Neural cell (in vitro differentiated cells): ENCODE results near the gene TMEM184A. TPM values are rescaled to one million over a fixed set of nuclear protein-coding genes. Genes with fewer than 3 reads are reported as not detected.

Source experiments
- H2AFZ ChIP-seq: fragments of 200-600, 300-800 bp; sonication (generic), shearing (Covaris generic); 2 replicates; pipeline ENCODE4 v1.6.0; 2014; ENCODE audit warnings: low read depth, mild to moderate bottlenecking, antibody characterized with exemption, low read length, moderate library complexity
- H3F3A ChIP-seq: fragments of 200-600 bp; shearing (Covaris generic); 2 replicates; pipeline ENCODE4 v1.6.1; 2016; ENCODE audit warnings: mild to moderate bottlenecking, moderate library complexity, mixed read lengths, antibody characterized with exemption, low read length; ENCODE audit not compliant: insufficient read depth, poor library complexity, severe bottlenecking
- H3K27ac ChIP-seq: fragments of 200-600, 300-800 bp; sonication (generic), shearing (Covaris generic); 2 replicates; pipeline ENCODE4 v1.5.1; 2014; ENCODE audit warnings: mild to moderate bottlenecking, low read length, moderate library complexity
- H3K27me3 ChIP-seq: fragments of 300-800, 200-600 bp; sonication (generic), shearing (Covaris generic); 2 replicates; pipeline ENCODE4 v1.6.0; 2014; ENCODE audit warnings: mild to moderate bottlenecking, low read depth, low read length, moderate library complexity; ENCODE audit not compliant: insufficient read depth
- H3K36me3 ChIP-seq: fragments of 300-800, 200-600 bp; sonication (generic), shearing (Covaris generic); 2 replicates; pipeline ENCODE4 v1.5.1; 2014; ENCODE audit warnings: mild to moderate bottlenecking, antibody characterized with exemption, low read length, moderate library complexity; ENCODE audit not compliant: insufficient read depth
- H3K4me2 ChIP-seq: fragments of 300-800, 200-600 bp; sonication (generic), shearing (Covaris generic); 2 replicates; pipeline ENCODE4 v1.6.0; 2014; ENCODE audit warnings: mild to moderate bottlenecking, low read length
- H3K4me3 ChIP-seq: fragments of 300-800, 200-600 bp; sonication (generic), shearing (Covaris generic); 2 replicates; pipeline ENCODE4 v1.5.1; 2014; ENCODE audit warnings: mild to moderate bottlenecking, low read length, moderate library complexity
- H3K79me2 ChIP-seq: fragments of 200-600 bp; shearing (Covaris generic); replicated peaks from 2 replicates; pipeline ENCODE4 v1.6.0; 2014; ENCODE audit warnings: mild to moderate bottlenecking, low read length, moderate library complexity; ENCODE audit not compliant: insufficient read depth
- H3K9ac ChIP-seq: fragments of 300-800, 200-600 bp; sonication (generic), shearing (Covaris generic); 2 replicates; pipeline ENCODE4 v1.6.1; 2016; ENCODE audit warnings: mild to moderate bottlenecking, low read length, mixed read lengths
- H3K9me2 ChIP-seq: fragments of 200-600 bp; shearing (Covaris generic); 2 replicates; pipeline ENCODE4 v1.6.1; 2016; ENCODE audit warnings: mild to moderate bottlenecking, low read length, mixed read lengths; ENCODE audit not compliant: insufficient read depth
- H3K9me3 ChIP-seq: fragments of 200-600, 300-800 bp; sonication (generic), shearing (Covaris generic); 2 replicates; pipeline ENCODE4 v1.6.1; 2016; ENCODE audit warnings: mild to moderate bottlenecking, mixed run types, low read length, moderate library complexity, mixed read lengths
- H4K20me1 ChIP-seq: fragments of 200-600 bp; shearing (Covaris generic); 2 replicates; pipeline ENCODE4 v1.6.1; 2016; ENCODE audit warnings: mild to moderate bottlenecking, mixed run types; ENCODE audit not compliant: insufficient read depth
- EP300 ChIP-seq: fragments of 450-650 bp; conservative IDR thresholded peaks from 2 replicates; pipeline ENCODE4 v1.6.1; 2014; ENCODE audit warnings: antibody characterized with exemption, mild to moderate bottlenecking, moderate library complexity; ENCODE audit not compliant: poor library complexity, severe bottlenecking
- EZH2 ChIP-seq: fragments of 200-600, 300-800 bp; shearing (Covaris generic), sonication (generic); IDR thresholded peaks from 2 replicates; pipeline ENCODE4 v1.6.1; 2014; ENCODE audit warnings: antibody characterized with exemption, low read length, borderline replicate concordance, mild to moderate bottlenecking; ENCODE audit not compliant: insufficient read depth, poor library complexity, severe bottlenecking
- MXI1 ChIP-seq: fragments of 450-650 bp; conservative IDR thresholded peaks from 2 replicates; pipeline ENCODE4 v1.6.1; 2014; ENCODE audit warnings: antibody characterized with exemption, mild to moderate bottlenecking; ENCODE audit not compliant: poor library complexity, severe bottlenecking
- POLR2AphosphoS5 ChIP-seq: IDR thresholded peaks from 2 replicates; pipeline ENCODE4 v1.6.1; 2012
- RAD21 ChIP-seq: fragments of 450-650 bp; conservative IDR thresholded peaks from 2 replicates; pipeline ENCODE4 v1.6.1; 2014; ENCODE audit warnings: antibody characterized with exemption, mild to moderate bottlenecking, moderate library complexity
- SMC3 ChIP-seq: fragments of 450-650 bp; conservative IDR thresholded peaks from 2 replicates; pipeline ENCODE4 v1.6.1; 2014; ENCODE audit warnings: antibody characterized with exemption, mild to moderate bottlenecking, moderate library complexity; ENCODE audit not compliant: poor library complexity
- TAF1 ChIP-seq: IDR thresholded peaks from 2 replicates; pipeline ENCODE4 v1.6.1; 2012; ENCODE audit warnings: low read depth
- polyA plus RNA-seq: library from polyadenylated mRNA; depleted of rRNA; stranded (reverse); fragments of >200 nt; gene quantifications from 2 replicates; pipeline ENCODE4 v1.2.3, GENCODE V29; 2014
- TF ChIP-seq, protein P1 (sequence below): fragments of 450-650 bp; IDR thresholded peaks from 2 replicates; pipeline ENCODE4 v1.5.1; 2014; ENCODE audit warnings: antibody characterized with exemption, mild to moderate bottlenecking, moderate library complexity; ENCODE audit not compliant: poor library complexity, severe bottlenecking
- TF ChIP-seq, protein P2 (sequence below): IDR thresholded peaks from 2 replicates; pipeline ENCODE4 v1.6.1; 2012; ENCODE audit warnings: borderline replicate concordance

Gene TMEM184A
- polyA plus RNA-seq, 1 donor from 2014 or later, result not detected

DNA sequence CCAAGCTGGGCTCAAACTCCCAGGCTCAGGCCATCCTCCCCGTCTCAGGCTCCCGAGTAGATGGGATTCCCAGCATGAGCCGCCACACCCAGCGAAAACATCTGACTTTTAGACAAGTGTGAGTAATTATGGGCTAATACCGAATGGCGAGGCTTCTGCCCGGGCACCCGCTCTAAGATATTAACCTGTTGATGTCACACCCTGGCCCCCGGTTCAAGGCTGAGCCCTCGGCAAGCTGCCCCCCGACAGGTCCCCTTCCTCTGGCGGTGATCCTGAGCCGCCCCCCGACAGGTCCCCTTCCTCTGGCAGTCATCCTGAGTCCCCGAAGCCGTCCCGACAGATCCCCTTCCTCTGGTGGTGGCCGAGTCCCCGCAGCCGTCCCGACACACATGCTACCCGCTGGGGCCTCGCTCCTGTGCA lies 8.6 kb upstream of the TMEM184A start:
- Histone ChIP-seq H3K9me3 (no peaks in the 10 kb centered on the region), H3K27ac (no peak overlapping the region), H3K9me2 (no peaks in the 10 kb centered on the region), H3F3A (no peaks in the 10 kb centered on the region), H3K9ac (no peak overlapping the region), H3K79me2 (no peaks in the 10 kb centered on the region), H3K4me2 (no peak overlapping the region), H3K36me3 (no peaks in the 10 kb centered on the region), H3K27me3 (no peaks in the 10 kb centered on the region), H2AFZ (no peak overlapping the region), H3K4me3 (no peak overlapping the region), H4K20me1 (no peaks in the 10 kb centered on the region)
- no peak for TF ChIP-seq EZH2
- no peak for TF ChIP-seq EP300
- TF ChIP-seq TAF1, result no peak
- no peak for TF ChIP-seq MXI1
- TF ChIP-seq, protein P1, sequence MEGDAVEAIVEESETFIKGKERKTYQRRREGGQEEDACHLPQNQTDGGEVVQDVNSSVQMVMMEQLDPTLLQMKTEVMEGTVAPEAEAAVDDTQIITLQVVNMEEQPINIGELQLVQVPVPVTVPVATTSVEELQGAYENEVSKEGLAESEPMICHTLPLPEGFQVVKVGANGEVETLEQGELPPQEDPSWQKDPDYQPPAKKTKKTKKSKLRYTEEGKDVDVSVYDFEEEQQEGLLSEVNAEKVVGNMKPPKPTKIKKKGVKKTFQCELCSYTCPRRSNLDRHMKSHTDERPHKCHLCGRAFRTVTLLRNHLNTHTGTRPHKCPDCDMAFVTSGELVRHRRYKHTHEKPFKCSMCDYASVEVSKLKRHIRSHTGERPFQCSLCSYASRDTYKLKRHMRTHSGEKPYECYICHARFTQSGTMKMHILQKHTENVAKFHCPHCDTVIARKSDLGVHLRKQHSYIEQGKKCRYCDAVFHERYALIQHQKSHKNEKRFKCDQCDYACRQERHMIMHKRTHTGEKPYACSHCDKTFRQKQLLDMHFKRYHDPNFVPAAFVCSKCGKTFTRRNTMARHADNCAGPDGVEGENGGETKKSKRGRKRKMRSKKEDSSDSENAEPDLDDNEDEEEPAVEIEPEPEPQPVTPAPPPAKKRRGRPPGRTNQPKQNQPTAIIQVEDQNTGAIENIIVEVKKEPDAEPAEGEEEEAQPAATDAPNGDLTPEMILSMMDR, result no peak
- no peak for TF ChIP-seq SMC3
- no peak for TF ChIP-seq POLR2AphosphoS5
- TF ChIP-seq, protein P2, sequence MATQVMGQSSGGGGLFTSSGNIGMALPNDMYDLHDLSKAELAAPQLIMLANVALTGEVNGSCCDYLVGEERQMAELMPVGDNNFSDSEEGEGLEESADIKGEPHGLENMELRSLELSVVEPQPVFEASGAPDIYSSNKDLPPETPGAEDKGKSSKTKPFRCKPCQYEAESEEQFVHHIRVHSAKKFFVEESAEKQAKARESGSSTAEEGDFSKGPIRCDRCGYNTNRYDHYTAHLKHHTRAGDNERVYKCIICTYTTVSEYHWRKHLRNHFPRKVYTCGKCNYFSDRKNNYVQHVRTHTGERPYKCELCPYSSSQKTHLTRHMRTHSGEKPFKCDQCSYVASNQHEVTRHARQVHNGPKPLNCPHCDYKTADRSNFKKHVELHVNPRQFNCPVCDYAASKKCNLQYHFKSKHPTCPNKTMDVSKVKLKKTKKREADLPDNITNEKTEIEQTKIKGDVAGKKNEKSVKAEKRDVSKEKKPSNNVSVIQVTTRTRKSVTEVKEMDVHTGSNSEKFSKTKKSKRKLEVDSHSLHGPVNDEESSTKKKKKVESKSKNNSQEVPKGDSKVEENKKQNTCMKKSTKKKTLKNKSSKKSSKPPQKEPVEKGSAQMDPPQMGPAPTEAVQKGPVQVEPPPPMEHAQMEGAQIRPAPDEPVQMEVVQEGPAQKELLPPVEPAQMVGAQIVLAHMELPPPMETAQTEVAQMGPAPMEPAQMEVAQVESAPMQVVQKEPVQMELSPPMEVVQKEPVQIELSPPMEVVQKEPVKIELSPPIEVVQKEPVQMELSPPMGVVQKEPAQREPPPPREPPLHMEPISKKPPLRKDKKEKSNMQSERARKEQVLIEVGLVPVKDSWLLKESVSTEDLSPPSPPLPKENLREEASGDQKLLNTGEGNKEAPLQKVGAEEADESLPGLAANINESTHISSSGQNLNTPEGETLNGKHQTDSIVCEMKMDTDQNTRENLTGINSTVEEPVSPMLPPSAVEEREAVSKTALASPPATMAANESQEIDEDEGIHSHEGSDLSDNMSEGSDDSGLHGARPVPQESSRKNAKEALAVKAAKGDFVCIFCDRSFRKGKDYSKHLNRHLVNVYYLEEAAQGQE, result no peak
- no peak for TF ChIP-seq RAD21

DNA sequence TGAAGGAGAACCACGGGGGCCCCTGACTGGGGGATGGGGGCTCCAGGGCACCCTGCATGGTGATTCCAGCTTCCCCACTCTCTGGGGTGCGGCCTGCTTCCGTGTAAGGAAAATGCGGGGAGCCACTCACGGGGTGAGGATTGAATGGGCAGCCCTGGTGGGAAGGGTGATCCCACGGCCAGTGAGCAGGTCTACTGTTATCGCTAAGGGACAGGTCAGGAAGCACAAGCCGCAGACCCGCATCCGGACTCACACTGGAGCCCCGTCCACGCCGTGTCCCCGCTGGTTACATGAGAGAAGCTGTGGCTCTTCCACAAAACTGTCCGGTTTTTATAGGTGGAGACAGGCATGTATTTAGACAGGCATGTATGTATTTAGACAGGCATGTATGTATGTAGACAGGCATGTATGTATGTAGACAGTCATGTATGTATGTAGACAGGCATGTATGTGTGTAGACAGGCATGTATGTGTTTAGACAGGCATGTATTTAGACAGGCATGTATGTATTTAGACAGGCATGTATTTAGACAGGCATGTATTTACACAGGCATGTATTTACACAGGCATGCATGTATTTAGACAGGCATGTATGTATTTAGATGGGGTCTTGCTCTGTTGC lies 8.1 kb upstream of the TMEM184A start:
- Histone ChIP-seq H3K36me3 (no peaks in the 10 kb centered on the region), H3K9ac (no peak overlapping the region), H3K27ac (no peak overlapping the region), H2AFZ (no peak overlapping the region), H3K27me3 (no peaks in the 10 kb centered on the region), H3K79me2 (no peaks in the 10 kb centered on the region), H3K4me3 (no peak overlapping the region), H3K9me2 (no peaks in the 10 kb centered on the region), H3F3A (no peaks in the 10 kb centered on the region), H3K4me2 (no peak overlapping the region), H4K20me1 (no peaks in the 10 kb centered on the region), H3K9me3 (no peaks in the 10 kb centered on the region)
- TF ChIP-seq SMC3, result no peak
- TF ChIP-seq EZH2, result no peak
- no peak for TF ChIP-seq RAD21
- TF ChIP-seq POLR2AphosphoS5, result no peak
- TF ChIP-seq TAF1, result no peak
- TF ChIP-seq EP300, result no peak
- TF ChIP-seq, protein P1, result no peak
- no peak for TF ChIP-seq MXI1
- TF ChIP-seq, protein P2, result no peak
